BJ (cell line): ENCODE data around the gene COL23A1. TPM values are rescaled to one million over a fixed set of nuclear protein-coding genes. Genes with fewer than 3 reads are reported as not detected.

Experiments used
- CTCF ChIA-PET: fragments of 350-600 bp; formaldehyde crosslinking; extraction: SDS; loops from one replicate; lab custom pipeline; 2021; ENCODE audit warnings: antibody characterized with exemption, inconsistent platforms; lab: Yijun Ruan, JAX
- POLR2A ChIA-PET: fragments of 300-600 bp; sonication (Branson Sonifier 250); formaldehyde crosslinking; extraction: SDS; loops from one replicate; lab custom pipeline; 2021; ENCODE audit warnings: antibody characterized with exemption; lab: Charles Lee
- DNase-seq: peaks from one replicate; pipeline ENCODE4 v3.0.0-alpha.2; 2011; ENCODE audit warnings: low read depth
- H3K27me3 ChIP-seq: 2 replicates; pipeline ENCODE4 v1.6.0; 2011; ENCODE audit warnings: low read length; ENCODE audit not compliant: control insufficient read depth, insufficient read depth
- H3K36me3 ChIP-seq: 2 replicates; pipeline ENCODE4 v1.5.1; 2011; ENCODE audit warnings: low read length; ENCODE audit not compliant: control insufficient read depth, insufficient read depth
- H3K4me3 ChIP-seq: 2 replicates; pipeline ENCODE4 v1.5.1; 2011; ENCODE audit warnings: low read depth, mild to moderate bottlenecking, control low read depth, low read length
- polyA plus RNA-seq: library from polyadenylated mRNA; depleted of rRNA; stranded (reverse); fragments of >200 nt; gene quantifications from 2 replicates; pipeline ENCODE4 v1.2.3, GENCODE V29; 2011
- TF ChIP-seq, protein P1 (sequence below): IDR thresholded peaks from 2 replicates; pipeline ENCODE4 v1.5.1; 2011; ENCODE audit warnings: low read depth, mild to moderate bottlenecking, control low read depth, inconsistent platforms, low read length, moderate library complexity; ENCODE audit not compliant: insufficient read depth

The COL23A1 gene
- polyA plus RNA-seq, 1 experiment: not detected

- POLR2A ChIA-PET: no interaction called here
These were observed 118.5 kb downstream of the COL23A1 start for GRCh38 chr5:178471711-178472110.

GRCh38 chr5:178470760-178471025, 119.5 kb downstream of the COL23A1 start:
- TF ChIP-seq, protein P1, sequence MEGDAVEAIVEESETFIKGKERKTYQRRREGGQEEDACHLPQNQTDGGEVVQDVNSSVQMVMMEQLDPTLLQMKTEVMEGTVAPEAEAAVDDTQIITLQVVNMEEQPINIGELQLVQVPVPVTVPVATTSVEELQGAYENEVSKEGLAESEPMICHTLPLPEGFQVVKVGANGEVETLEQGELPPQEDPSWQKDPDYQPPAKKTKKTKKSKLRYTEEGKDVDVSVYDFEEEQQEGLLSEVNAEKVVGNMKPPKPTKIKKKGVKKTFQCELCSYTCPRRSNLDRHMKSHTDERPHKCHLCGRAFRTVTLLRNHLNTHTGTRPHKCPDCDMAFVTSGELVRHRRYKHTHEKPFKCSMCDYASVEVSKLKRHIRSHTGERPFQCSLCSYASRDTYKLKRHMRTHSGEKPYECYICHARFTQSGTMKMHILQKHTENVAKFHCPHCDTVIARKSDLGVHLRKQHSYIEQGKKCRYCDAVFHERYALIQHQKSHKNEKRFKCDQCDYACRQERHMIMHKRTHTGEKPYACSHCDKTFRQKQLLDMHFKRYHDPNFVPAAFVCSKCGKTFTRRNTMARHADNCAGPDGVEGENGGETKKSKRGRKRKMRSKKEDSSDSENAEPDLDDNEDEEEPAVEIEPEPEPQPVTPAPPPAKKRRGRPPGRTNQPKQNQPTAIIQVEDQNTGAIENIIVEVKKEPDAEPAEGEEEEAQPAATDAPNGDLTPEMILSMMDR: no peak
- DNase-seq: no peak
- CTCF ChIA-PET: no interaction called here
- Histone ChIP-seq H3K4me3 (no peak overlapping the region), H3K36me3 (no peaks in the 10 kb centered on the region), H3K27me3 (no peaks in the 10 kb centered on the region)
- POLR2A ChIA-PET: no interaction called here

More at GRCh38 chr5:178471711-178472110, 118.5 kb downstream of the COL23A1 start:
- Histone ChIP-seq H3K27me3 (no peaks in the 10 kb centered on the region), H3K4me3 (no peak overlapping the region), H3K36me3 (no peaks in the 10 kb centered on the region)
- TF ChIP-seq, protein P1: no peak
- no peak for DNase-seq
- CTCF ChIA-PET: no interaction called here

DNA sequence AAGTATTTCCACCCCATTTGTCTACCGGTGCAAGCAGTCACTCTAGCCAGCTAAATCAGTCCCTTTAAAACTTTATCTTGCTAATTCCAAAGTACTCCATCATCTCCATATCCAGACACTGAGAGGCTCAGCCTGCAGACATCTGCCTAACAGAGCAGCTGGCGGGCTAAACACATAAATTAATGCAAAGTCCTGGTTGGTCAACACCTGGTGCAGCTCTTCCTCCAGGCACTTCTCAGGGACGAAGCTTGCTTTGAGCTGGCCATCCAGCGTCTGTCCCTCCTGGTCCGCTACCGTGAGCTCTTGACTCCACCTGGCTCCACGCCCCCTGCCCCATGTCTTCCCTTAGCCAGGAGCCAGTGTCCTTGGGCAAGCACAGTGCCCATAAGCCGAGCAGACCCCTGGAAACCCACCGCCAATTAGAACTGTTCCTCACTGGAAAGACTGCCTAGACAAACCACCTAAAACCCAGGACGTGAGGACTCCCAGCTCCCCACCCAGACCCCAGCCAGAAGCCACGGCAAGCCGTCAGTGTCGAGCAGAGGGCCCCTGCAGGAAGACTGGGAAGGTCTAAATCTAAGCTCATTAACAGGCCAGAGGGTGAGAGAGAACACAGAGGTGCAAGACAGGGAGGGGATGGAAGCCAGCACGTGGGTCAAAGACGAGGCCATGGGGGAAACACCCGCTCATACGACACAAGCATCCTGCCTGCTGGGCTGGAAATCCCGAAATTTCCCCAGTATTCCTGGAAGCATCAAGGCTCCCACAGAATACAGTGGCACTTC, 120.0 kb downstream of the COL23A1 start:
- Histone ChIP-seq H3K36me3 (no peaks in the 10 kb centered on the region), H3K4me3 (no peak overlapping the region), H3K27me3 (no peaks in the 10 kb centered on the region)
- POLR2A ChIA-PET: no interaction called here
- no peak for DNase-seq
- TF ChIP-seq, protein P1: no peak
- CTCF ChIA-PET: no interaction called here

DNA sequence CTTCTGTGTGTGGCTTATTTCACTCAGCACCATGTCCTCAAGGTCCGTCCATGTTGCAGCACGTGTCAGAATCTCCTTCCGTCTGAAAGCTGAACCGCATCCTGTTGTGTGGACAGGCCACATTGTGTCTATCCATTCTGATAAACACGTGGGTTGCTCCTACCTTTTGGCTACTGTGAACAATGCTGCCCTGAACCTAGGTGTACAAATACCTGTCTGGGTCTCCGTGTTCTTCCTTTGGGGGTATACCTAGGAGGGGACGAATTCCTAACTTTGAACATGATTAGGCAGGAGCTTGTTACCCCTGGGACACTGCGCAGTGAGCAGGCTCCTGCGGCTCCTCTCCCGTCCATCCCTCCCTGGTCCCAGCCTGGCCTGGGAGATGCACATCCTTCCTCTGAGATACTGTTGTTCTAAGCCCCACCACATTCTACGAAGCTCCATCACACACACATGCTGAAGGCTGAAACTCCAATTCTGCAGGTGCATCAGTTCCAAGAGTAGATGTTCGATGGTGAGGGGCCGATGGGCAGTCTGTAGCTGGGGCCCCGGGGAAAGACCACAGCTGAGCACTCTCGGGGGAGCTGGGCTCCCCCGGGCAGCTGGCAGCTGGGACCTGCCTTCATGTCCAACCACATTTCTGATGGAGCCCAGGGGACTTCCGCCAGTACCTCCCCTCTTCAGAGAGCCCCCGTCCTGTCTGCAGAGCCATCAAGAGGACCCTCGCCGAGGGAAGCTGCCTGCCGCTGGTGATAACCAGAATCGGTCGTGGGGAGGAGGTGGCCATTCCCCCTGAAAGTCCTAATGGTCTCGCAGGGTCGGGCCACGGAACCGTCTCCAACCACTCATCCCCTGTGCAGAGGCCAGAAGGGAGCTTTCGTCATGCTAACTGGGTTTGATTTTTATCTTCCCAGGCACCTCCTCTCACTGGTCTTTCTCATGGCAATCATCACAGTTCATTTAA, 120.9 kb downstream of the COL23A1 start:
- no peak for DNase-seq
- no peaks in the 10 kb centered on the region for H3K36me3 ChIP-seq
- TF ChIP-seq, protein P1: no peak
- H3K4me3 ChIP-seq: no peak overlapping the region
- ChIA-PET CTCF (no interaction called here), POLR2A (no interaction called here)
- H3K27me3 ChIP-seq: no peaks in the 10 kb centered on the region

DNA sequence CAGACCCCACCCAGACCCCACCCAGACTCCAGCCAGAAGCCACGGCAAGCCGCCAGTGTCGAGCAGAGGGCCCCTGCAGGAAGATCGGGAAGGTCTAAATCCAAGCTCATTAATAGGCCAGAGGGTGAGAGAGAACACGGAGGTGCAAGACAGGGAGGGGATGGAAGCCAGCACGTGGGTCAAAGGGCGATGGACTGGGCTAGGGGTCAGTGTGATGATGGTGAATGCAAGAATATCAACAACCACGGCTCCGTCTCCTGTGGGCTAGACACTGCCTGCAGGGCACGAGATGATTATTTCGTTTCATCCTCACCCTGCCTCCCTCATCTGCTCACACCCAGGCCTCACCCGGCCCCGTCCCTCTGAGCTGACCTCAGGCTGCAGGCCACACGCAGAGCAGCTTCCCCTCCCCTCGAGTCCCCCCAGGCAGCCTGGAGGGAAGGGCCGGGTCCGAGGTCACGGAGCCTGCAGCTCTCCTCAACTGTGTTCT, 122.0 kb downstream of the COL23A1 start:
- CTCF ChIA-PET: no interaction called here
- DNase-seq: no peak

More for the DNA sequence above, 122.0 kb downstream of the COL23A1 start:
- TF ChIP-seq, protein P1: no peak
- POLR2A ChIA-PET: no interaction called here
- Histone ChIP-seq H3K4me3 (no peak overlapping the region), H3K36me3 (no peaks in the 10 kb centered on the region), H3K27me3 (no peaks in the 10 kb centered on the region)
